ENCODE measurements around the gene PIGL. TPM values are rescaled to one million over a fixed set of nuclear protein-coding genes. Genes with fewer than 3 reads are reported as not detected.

Gene PIGL
- total and polyA plus RNA-seq, 2 donors (not counting 3 experiments of a cell fraction or from before 2014, with no cell fraction given): 28.6 to 40.8 TPM

GRCh38 chr17:16214190-16215001 lies 2.6 kb upstream of the PIGL start:
- no TSS peak for BruUV-seq (replicated peaks)
- peak overlapping the region; percentile 92 for H3K4me2 ChIP-seq (ENCODE audit: insufficient read depth, low read length)
- peaks cover 22% of the 10 kb centered on the region for H3K4me1 ChIP-seq (ENCODE audit: control insufficient read depth, extremely low read depth, insufficient read depth, low read length)
- peak overlapping the region; percentile 78 to 98 (median 96) for H3K4me3 ChIP-seq (replicated peaks in 1 of 3; ENCODE audit: insufficient read depth in 1 of 3, low read depth in 1 of 3, low read length in 3 of 3)
- peaks cover 83% of the 10 kb centered on the region for H3K79me2 ChIP-seq (ENCODE audit: control insufficient read depth, insufficient read depth, low read length)
- H3K9me3 ChIP-seq (replicated peaks; ENCODE audit: control insufficient read depth, insufficient read depth, low read length): no peaks in the 10 kb centered on the region
- dilution Hi-C loops (cut with MboI; ENCODE audit: extremely low pct_ligation_motif_present, low sequenced_read_pairs): no loop called here
- DNase-seq (ENCODE audit: low read depth, low spot score) (peak; percentile 70), FAIRE-seq (no peak)
- no peaks in the 10 kb centered on the region for H3K36me3 ChIP-seq (ENCODE audit: control insufficient read depth in 2 of 2, extremely low read depth in 1 of 2, insufficient read depth in 2 of 2, low read length in 2 of 2)
- CTCF ChIA-PET: interaction anchor here (0.9 to 3.9 kb wide), 6 partner anchors 11 to 72 kb away, joined by 3 to 13 read pairs (median 4); no protein-coding TSS in a partner anchor
- peak overlapping the region; percentile 77 for H2AFZ ChIP-seq (ENCODE audit: low read depth, low read length)
- H3K27me3 ChIP-seq (ENCODE audit: control insufficient read depth in 2 of 2, insufficient read depth in 2 of 2, low read length in 2 of 2): no peaks in the 10 kb centered on the region
- H3K9ac ChIP-seq (replicated peaks; ENCODE audit: extremely low read depth, insufficient read depth, low read length): peak overlapping the region; percentile 93
- TF ChIP-seq POLR2AphosphoS5 (IDR thresholded peaks at IDR 0.05; ENCODE audit: insufficient read depth, low read depth, low read length) (no peak), POLR2A (IDR thresholded peaks at IDR 0.05; ENCODE audit: low read depth, low read length) (no peak), MYC (IDR thresholded peaks at IDR 0.05; ENCODE audit: low read depth, low read length) (no peak), MAX (IDR thresholded peaks at IDR 0.05; ENCODE audit: insufficient read depth, insufficient read length) (no peak), CTCF (IDR thresholded peaks at IDR 0.05; ENCODE audit: extremely low read depth in 1 of 2, insufficient read depth in 1 of 2, low read depth in 1 of 2, low read length in 2 of 2) (no peak), FOS (IDR thresholded peaks at IDR 0.05; ENCODE audit: borderline replicate concordance, insufficient read depth, low read length) (no peak), EZH2 (IDR thresholded peaks at IDR 0.05; ENCODE audit: borderline replicate concordance, low read depth, low read length, severe bottlenecking) (no peak), JUN (IDR thresholded peaks at IDR 0.05; ENCODE audit: borderline replicate concordance, insufficient read depth, insufficient read length, low read depth) (no peak), GATA2 (IDR thresholded peaks at IDR 0.05; ENCODE audit: insufficient read depth, insufficient read length, low read depth, low read length) (no peak)
- peaks cover 3% of the 10 kb centered on the region for H4K20me1 ChIP-seq (replicated peaks; ENCODE audit: control insufficient read depth, extremely low read depth, insufficient read depth, low read length)
- intact Hi-C loops (cut with micrococcal nuclease): loop anchor here (1.0 to 2.0 kb wide), 4 partner anchors 16 to 138 kb away; partner anchors contain the start of gene CENPV
- no peaks in the 10 kb centered on the region for H3K9me1 ChIP-seq (replicated peaks; ENCODE audit: control insufficient read depth, extremely low read depth, insufficient read depth, low read length)
- POLR2A ChIA-PET: interaction anchor here (1.0 kb wide), 1 partner anchor 12 kb away, joined by 3 read pairs; no protein-coding TSS in a partner anchor
- peak overlapping the region; percentile 84 for H3K27ac ChIP-seq (ENCODE audit: insufficient read depth, low read depth, low read length)

All from endothelial cell of umbilical vein (primary cell).